Stimulated activated CD4-positive, alpha-beta T cell treated with anti-CD3 and anti-CD28 coated beads, Interleukin-2, amount 100 ng/mL, for 48 hours (primary cell): ENCODE data around the gene CPVL.

Experiments used
- DNase-seq, 2 donors: peaks; one replicate each; pipeline ENCODE4 v3.0.0-alpha.2; 2020

Gene CPVL

DNA sequence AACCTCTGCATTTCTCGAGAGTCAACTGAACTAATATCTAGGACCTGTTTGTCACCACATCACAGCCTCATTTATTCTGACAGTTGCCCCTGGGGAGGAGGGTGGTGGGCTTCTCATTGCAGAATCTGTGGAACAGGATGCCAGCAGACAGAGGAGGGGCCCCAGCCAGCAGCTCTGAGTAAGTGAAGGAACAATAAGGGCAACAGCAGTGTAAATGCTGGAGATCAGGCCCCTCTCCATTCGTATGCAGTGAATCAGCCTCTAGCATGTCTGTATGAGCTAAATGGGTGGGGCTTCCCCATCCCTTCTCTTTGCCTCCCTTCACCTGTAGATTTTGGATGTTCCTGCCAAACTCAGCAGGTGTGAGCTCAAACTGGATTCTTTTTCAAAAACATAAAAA lies 7.7 kb upstream of the CPVL start:
- no peak for DNase-seq

DNA sequence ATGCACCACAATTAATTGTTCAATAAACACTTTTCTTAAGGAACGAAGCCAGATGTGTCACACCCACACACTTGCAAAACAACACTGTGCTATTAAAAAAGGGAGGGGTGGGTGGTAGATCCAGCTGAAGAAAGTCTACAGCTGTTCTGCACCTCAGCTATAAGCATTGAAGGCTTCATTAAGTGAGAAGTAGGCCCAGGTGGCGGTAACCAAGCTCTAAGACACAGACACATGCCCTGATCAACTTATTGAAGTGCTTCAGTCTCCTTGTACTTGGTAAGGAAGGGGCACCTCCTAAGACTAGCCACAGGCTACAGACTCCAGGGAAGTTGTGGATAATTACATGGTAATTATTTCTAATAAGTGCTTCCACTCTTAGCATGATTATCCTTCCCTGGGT lies 4.5 kb upstream of the CPVL start:
- DNase-seq: no peak

DNA sequence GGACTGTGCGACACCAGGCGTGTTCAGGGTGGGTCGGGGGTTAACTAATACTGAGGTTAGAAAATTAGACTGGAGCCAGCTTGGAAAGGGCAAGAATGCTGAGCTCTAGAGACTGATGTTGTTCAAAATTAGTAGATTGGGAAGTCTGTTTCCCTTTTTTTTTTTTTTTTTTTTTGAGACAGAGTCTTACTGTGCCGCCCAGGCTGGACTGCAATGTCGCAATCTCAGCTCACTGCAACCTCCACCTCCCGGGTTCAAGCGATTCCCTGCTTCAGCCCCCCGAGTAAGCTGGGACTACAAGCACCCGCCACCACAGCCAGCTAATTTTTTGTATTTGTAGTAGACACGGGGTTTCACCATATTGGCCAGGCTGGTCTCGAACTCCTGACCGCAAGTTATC lies 2.7 kb upstream of the CPVL start:
- no peak for DNase-seq

DNA sequence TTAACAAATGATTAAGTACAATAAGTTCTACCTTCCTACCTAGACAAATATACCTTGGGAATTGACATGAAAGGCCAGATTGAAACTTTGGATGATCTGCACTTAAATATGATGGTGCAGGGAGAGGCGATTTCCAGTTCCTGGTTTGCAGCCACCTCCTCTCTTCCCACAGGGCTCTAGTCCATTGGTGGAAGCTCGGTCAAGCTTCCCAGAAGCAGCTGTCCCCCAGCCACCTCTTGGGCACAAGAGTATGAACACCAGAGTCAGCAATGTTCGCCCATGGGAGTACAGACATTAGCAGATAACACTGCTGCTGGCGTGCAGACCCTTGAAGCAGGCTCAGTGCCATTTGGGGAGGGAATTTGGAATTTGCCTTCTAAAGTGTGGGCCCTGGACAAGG lies 1.5 kb upstream of the CPVL start:
- DNase-seq: no peak

DNA sequence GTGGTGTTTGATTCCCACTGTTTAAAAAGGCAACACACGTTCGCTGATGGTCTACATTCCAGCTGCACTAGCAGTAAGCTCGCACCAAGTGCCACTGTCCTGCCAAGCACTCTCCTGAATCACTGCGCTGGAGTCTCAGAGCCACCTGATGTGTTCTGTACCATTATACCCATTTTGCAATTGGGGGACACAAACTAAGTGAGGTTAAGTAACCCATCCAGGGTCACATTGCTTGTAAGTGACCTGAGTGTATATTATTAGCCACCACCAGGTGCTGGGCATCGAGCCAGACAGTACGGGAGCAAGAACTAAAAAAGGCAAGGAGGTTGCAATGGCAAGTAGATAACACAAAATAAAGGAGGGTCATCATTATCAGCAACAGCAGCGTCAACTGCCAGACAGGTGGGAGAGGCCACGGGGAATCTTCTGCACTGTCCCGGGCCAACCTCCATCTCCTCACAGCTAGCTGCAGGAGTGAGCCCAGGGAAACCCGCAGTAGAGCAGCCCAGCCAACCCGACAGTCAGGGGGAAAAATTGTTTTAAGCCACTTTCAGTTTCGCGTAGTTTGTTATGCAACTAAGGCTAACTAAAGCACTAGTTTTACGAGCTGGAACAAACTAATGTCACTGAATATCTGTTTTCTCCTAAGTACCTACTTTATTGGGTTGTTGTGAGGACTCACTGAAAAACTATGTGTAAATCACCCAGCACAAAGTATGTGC lies 712 bp upstream of the CPVL start:
- no peak for DNase-seq

DNA sequence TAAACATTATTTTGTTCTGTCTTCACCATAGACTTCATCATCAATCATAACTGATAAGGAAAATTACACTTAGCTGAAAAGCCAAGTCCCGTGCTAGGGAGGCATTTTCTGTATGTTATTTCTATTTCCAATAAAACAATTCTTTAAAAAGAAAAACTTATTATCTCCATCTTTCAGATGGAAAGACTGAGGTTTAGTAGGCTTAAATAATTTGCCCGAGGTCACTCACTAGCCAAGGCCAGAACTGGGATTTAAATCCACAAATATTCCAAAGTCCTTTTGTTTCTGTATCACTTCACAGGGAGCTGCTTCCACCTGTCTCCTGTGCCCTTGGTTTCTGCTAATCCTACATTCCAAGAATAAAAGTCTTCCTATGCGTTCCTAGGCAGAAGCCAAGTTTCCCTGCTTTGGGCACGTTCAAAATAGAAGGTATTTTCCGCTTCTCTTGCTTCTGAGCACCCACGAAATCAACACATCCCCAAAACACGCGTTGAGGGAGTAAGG lies 732 bp downstream of the CPVL start:
- DNase-seq: no peak

DNA sequence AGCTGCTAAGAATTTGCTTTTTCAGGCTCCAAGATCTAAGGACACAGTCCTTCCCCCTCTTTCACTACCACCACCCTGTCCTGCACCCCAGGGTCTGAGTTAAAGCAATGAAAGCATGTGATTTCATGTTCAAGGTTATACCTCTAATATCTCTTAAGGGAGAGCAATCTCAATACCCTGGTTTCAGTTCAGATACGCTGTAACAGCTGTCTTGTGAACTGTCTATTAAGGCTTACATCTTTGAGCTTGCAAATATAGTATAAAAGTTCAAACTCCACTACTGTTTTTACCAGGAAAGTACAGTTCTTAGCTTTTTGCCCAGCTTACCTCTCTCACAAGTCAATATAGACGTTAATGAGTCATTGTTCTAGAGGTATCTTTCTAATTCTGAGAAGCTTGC lies 2.6 kb downstream of the CPVL start:
- no peak for DNase-seq

DNA sequence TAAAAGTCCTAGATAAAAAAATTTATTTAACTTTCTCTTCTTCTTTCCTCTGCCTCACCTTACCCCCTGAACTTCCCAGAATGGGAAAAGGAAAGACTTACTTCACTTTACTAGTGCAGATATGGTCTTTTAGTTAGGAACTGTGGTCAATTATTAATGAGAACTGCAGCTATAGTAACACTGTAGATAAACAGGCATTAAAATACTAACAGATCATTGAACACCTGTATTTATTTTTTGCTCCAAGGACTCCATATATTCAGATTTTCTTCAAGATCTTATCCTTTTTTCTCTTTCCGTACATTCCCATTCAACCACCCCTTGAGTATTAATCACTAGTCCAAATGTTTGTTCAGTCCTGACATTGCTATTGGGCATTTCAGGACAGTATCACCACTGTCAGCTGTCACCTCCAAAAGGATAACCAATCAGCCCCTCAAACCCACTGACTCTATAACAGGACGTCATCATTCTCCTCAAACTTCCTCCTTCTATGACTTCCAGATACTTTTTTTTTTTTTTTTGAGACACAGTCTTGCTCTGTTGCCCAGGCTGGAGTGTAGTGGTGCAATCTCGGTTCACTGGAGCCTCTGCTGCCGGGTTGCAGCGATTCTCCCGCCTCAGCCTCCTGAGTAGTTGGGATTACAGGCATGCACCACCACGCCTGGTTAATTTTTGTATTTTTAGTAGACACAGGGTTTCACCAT lies 4.2 kb downstream of the CPVL start:
- DNase-seq: no peak

DNA sequence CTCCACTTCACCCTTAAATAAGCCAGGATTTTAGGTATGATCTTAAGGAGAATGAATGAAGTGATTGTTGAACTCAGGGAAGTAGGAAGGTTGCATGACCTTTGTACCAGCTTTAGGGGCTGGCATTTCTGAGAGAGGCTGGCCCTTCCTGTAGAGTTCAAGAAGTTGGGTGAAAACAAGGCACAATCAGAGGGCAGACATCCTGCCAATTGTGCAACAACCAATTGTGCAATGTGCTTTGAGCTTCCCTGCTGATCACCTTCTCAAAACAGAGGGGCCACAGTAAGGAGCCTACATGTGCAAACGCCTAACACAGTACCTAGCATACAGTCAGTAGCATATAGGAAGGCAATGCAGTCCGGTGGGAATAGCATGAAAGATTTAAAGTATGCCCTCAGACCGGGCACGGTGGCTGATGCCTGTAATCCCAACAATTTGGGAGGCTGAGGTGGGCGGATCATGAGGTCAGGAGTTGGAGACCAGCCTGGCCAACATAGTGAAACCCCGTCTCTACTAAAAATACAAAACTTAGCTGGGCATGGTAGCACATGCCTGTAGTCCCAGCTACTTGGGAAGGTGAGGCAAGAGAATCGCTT lies 5.4 kb downstream of the CPVL start:
- no peak for DNase-seq

DNA sequence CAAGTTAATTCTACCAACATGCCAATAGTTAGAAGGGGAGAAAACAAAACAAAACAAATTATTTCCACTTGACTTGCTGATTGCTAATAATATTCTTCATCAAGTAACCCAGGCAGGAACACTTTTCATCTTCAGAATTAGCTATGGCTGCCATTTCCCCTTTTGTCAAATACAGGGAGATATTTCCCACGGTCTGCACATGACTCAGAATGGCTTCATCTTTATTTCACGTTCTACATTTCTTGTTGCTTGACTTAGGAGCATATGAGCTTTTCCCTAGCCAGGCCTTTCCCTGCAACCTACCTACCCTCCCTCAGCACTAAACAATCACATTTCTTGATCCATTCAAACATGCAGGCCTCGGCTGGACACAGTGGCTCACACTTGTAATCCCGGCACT lies 6.5 kb downstream of the CPVL start:
- no peak for DNase-seq

DNA sequence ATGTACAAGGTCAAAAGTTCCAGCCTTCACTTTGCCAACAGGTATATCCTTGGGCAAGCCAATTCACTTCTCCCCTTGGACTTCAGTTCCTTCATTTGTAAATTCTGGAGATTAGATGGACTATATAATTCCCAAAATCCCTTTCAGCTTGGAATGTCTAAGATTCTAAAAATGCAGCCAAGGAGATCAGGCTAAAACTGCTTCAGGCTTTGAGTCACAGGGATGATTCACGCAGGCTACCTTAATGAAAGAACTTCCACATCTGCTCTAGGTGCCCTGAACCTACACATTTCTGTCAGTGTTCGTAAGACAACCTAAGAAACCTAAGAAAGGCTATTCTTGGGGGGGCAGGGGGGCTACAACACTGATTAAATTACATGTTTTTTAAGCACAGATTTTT lies 7.1 kb downstream of the CPVL start:
- no peak for DNase-seq

DNA sequence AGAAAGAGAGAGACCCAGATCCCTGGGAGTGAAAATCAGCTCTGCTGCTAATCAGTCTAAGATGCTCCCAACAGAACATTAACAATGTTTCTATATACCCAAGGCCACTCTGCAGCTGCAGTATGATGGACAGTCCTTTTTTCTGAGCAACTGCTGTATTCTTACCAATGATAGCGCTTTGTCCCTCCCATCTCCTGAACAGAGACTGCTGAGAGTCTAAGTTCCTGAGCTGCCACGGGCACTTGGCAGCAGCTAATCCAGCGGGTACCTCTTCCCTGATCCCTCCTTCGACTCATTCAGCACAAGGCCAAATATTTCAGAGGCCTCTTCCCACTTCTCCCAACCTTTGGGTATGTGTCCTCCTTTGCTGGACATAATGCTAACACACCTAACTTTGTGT lies 7.7 kb downstream of the CPVL start:
- no peak for DNase-seq

DNA sequence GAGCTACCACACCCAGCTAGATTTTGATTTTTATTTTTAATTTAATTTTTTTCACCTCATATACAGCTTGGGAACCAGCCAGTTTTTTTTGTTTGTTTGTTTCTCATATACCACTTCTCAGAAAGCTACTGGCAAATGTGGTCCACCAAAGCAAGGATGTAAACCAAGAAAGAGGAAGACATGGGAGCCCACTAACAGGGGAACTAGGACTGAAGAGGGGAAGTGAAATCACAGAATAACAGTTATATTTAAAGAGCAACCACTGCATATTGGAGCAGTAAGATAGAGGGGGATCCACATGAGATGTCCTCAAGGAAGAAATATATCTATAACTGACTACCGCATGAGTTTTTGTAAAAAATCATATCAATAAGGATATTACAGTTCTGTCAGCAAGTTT lies 10.5 kb downstream of the CPVL start:
- no peak for DNase-seq

DNA sequence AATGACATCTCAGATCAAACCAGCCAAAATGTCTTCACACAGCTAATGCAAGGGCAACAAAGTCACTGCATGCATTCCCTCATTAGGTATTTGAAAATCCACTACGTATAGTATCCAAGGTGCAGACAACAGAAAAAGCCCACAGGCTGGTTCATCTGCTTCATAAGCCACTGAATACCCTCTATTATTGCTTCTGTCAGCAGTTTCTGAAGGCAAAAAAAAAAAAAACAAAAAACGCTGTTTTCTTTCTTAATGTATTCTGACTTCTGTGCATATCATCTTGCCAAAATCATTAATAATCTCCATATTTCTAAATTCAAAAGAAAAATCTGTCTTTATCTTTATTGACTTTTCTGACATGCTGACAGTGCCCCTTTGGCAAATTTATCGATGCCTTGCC lies 13.4 kb downstream of the CPVL start:
- no peak for DNase-seq

DNA sequence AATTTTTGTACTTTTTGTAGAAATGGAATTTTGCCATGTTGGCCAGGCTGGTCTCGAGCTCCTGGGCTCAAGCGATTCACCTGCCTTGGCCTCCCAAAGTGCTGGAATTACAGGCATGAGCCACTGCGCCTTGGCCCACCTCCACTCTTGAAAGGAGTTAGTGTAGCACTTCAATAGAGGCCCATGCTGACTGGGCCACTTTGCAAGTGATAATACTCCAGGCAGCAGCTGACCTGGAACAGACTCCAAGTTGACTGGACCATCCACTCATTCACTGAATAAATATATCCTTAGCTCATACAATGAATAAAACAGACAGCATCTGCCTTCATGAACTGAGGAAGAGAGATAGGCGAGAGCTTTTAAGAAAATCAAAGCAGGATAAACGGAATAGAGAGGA lies 14.7 kb downstream of the CPVL start:
- no peak for DNase-seq

DNA sequence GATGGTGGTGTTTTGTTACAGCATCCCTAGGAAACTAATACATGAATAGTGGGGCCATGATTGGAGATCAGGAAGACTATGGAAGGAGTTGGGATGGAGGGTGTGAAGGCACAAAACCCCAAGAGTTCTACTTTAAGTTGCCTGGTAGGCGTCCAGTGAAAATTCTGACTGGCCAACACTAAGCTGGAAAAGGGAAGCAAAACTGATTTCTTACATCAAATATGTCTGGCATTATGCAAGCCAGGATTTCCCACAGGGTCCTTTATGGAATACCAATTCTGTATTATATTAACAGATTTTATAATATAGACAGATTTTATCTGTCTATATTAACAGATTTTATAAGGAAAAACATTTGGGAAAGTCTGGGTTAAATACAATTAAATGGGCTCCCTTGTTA lies 16.2 kb downstream of the CPVL start:
- no peak for DNase-seq

DNA sequence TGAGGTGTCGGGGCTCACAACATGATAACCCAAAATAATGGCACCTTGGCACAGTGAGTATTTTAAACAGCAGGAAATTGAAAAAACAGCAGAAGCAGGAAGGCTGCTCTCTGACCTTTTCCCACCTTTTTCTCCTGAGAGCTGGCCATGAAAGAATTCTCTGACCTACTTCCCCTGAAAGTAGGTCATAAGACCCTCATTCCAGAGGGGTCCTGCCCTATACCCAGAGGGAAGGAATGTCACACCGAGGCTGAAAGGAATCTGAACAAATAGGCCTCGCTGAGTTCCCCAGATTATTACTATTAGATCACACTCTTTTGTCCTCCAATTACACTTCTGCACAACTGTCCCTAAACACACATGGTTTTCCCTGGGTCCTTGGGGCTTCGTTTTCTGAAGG lies 18.8 kb downstream of the CPVL start:
- DNase-seq: no peak

DNA sequence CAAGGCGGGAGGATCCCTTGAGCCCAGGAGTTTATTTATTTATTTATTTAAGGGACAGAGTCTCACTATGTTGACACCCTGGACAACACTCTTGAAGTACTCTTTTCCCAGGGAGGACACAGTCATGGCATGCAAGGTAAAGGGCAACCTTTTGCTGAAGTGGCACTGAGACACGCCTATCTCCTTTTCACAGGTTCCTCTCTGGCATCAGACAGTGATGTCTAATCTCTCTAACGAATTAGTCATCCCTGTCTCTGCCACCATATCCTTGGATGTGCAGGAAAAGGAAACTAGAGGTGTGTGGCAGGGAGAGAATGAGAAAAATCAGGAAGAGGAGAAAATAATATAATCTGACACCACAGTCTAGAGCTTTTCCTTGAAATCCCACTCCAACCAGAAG lies 19.5 kb downstream of the CPVL start:
- DNase-seq: no peak

DNA sequence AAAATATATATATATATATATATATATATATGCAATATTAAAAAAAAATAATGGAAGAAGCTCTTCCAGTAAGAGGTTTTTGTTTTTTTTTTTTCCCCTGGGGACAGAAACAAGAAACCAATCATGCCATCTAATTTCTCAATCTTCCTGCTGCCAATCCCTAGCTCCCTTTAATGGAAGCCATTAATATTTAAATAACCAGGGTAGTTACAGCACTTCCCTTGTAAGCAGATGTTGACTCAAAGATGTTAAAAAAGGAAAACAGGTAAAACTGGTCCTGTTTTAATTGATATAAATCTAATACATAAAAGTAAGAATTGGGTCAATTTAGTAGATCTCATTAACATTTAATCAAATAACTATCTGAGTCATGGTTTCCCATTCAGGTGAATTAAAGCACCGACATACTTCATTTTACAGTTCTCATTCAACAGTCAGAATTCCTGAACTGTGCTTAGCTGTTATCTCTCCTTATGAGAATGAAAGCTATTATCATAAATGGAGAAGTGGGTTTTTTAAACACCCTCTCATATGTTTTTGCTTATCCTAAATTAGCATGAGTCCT lies 22.6 kb downstream of the CPVL start:
- no peak for DNase-seq

DNA sequence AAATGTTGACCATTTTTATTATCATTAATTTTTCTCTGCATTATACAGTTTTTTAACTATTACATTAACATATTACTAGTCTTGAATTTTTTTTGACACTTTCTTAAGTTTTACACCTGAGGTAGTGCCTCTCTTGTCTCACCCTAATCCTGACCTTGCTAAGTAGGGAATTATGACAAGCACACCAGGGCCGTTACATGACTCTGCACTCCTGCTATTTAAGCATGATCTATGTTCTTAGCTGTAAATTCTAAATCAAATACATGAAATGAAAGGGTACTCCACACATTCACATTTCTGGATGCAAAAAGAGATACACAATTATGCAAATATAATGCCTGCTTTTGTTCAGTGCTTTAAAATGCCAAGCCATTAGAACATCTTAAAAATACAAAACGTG lies 23.6 kb downstream of the CPVL start:
- no peak for DNase-seq

DNA sequence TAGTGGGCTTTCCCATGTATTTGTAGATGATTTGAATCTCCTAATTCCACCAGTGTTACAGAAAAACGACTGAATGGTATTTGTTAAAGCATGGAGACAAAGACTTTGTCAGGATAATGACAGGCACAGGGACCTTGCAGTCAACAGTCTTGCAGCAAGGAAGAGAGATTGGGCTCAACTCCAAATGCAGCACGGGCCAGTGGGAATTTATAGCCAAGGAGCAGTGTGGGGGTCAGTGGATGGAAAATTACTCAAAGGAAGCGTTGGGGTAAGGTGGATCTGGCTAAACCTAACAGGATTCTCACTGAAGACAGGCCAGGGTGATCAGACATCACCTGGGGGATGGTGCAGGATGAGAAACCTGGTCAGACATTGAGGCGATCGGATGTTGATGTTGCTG lies 24.3 kb downstream of the CPVL start:
- DNase-seq: no peak

DNA sequence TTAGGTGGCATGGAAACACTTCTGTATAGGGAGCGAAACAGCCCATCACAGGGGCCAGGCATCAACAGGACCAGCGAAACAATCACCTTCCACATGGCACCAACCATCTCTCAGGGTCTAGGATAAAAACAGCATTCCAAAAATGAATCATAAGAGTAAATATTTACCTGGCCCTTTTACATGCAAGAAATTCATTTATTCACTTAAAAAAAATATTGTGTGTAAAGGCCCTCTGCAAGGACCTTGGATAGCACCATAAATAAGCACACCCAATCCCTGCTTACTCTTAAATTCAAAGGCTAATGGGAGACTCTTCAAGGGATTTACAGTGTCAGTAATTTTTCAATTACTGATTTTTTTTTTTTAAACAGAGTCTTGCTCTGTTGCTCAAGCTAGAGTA lies 25.4 kb downstream of the CPVL start:
- DNase-seq: no peak

DNA sequence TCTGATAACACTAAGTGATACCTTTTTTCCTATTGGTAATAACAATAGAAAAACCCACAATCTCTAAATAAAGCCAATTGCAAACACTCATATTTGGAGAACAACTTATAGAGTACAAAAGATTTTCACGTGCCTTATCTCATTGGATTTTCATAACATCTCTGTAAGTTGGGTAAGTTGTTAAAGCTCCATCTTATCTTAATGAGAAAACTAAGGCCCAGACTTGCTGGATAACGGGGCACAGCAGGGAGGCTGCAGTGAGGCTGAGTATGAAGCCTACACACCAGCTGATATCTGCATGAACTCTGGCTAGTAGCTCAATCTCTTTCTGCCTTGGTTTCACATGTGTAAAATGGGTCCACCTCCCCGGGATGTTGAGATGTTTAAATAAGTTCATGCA lies 26.8 kb downstream of the CPVL start:
- no peak for DNase-seq
